ENCODE measurements around the gene GPR156.

- TF ChIP-seq CTCF (IDR thresholded peaks at IDR 0.05 in 2 of 3, conservative IDR thresholded peaks at IDR 0.05 in 1 of 3; ENCODE audit: control insufficient read depth in 2 of 3, extremely low read depth in 1 of 3, insufficient read depth in 1 of 3, low read depth in 3 of 3, low read length in 3 of 3) (no peak), HSF1 (IDR thresholded peaks at IDR 0.05; ENCODE audit: low read depth, low read length) (no peak)
These were observed 12.7 kb downstream of the GPR156 start for GRCh38 chr3:120272286-120272685.

All from GM12878 (cell line).